Measurements from ENCODE around the gene DOCK4.

Gene DOCK4

GRCh38 chr7:112052498-112052897 is 153.7 kb downstream of the DOCK4 start:
- DNase-seq (ENCODE audit: low read depth): no peak

- no peak for DNase-seq (ENCODE audit: low read depth)
Observed at GRCh38 chr7:112050250-112050881, 155.8 kb downstream of the DOCK4 start.

DNA sequence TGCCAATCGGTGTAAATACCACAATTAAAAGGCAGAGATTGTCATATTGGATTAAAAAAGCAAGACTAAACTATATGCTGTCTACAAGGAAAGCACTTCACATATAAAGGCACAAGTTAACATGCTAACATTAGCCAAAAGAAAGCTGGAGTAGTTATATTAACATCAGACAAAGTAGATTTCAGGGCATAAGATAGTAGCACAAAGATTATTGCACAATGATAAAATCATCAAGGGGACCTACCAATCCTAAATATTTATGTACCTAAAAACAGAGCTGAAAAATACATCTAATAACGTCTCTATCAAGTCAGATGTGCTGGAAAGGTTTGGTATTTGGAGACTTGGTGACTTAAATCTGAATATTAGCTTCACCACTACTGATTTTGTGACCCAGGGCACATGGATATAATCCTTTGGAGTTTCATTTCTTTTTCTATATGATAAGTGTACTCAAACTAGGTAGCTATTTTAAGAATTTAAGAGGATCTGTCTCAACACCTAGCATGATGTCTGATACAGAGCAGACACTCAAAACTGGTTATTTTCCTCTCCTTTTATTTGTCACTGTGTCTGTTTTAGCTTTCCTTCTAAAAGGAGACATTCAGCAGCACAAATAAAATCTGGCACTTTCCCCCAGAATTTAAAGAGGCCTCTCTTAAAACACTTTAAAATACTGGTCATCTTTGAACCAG is 156.5 kb downstream of the DOCK4 start:
- DNase-seq (ENCODE audit: low read depth): no peak

GRCh38 chr7:112047421-112047820 is 158.8 kb downstream of the DOCK4 start:
- no peak for DNase-seq (ENCODE audit: low read depth)

DNA sequence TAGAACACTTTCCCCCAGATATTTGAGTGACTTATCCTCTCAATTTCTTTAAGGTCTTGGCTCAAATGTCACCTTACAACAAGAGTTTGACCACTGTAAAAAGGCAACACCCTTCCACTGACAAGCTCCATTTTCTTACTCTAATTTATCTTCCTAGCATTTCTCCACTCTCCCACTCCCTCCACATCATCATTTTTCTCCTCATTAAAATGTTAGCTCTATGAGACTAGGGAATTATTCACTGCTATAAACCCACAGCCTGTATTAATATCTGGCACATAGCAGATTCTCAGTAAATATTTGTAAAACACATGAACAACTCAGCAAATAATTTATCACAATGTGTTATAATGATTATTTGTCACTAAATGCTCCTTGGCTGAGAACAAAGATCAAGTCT is 161.0 kb downstream of the DOCK4 start:
- no peak for DNase-seq (ENCODE audit: low read depth)

DNA sequence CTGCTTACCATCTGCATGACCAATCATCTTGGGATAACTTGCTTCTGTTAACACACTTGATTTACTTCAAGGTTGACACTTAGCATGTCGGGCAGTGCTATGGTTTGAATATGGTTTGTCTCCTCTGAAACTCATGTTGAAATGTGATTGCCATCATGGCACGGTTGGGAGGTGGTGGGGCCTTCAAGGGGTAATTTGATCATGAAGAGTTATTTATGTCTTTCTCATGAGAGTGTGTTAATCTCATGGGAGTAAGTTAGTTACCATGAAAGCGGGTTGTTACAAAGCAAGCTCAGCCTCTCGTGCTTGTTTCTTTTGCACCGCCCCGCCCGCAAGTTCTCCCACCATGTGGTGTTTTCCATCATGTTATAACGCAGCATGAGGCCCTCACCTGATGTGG is 163.6 kb downstream of the DOCK4 start:
- DNase-seq (ENCODE audit: low read depth): no peak

GRCh38 chr7:112038353-112038752 is 167.8 kb downstream of the DOCK4 start:
- DNase-seq (ENCODE audit: low read depth): no peak

DNA sequence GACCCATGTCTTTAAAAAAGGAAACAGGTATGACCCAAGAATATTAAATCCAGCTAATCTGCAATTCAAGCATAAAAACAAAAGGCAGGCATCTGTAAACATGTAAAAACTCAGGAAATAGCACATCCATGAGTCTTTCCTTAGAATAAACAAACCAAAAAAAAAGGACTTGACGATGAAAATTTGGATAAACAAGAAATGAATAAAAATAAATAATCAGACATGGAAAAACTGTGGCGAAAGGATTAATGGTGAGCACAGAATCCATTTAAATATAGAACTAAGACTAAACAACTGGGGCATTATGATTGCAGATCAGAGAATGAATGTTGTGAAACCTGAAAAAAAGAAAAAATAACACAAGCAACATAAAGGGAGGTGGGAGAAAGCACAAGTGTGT is 170.1 kb downstream of the DOCK4 start:
- DNase-seq (ENCODE audit: low read depth): no peak

DNA sequence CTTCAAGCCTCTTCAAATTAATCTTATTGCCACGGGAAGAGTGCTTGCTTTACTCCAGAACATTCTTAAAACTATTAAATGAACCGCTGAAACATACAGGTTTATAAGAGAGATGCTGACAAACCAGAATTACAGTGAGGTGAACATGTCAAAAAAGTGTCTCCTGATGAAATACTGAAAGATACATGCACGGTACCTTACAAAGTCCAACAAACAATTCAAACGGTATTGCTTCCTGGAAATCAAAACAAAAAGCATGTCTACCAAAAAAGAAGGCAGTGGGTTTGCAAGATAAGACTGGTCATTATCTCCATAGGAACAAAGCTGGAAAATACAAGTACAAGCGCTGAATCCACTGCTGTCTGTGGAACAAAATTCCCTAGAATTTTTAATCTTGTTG is 174.5 kb downstream of the DOCK4 start:
- no peak for DNase-seq (ENCODE audit: low read depth)

GRCh38 chr7:112025556-112025955 is 180.6 kb downstream of the DOCK4 start:
- DNase-seq (ENCODE audit: low read depth): no peak

DNA sequence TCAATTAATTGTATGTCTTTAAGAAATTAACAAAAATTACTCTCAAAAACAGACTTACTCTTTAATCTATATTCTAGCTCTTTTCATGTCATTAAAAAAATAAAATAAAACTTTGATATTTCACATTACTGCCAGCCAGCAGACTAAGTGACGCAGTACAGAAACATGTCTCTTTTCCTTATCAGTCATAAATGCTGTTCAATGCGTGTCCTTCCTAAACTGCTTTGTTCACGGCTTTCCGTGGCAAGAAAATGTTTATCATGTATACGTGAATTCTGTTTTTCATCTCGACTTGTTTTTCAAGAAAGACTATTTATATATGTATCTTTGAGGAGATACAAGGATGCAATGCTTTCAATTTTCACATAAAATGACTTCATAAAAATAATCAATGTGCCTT is 182.4 kb downstream of the DOCK4 start:
- DNase-seq (ENCODE audit: low read depth): no peak

- DNase-seq (ENCODE audit: low read depth): no peak
Observed at GRCh38 chr7:112023282-112023681, 182.9 kb downstream of the DOCK4 start.

- no peak for DNase-seq (ENCODE audit: low read depth)
Observed at GRCh38 chr7:112022128-112022527, 184.1 kb downstream of the DOCK4 start.

DNA sequence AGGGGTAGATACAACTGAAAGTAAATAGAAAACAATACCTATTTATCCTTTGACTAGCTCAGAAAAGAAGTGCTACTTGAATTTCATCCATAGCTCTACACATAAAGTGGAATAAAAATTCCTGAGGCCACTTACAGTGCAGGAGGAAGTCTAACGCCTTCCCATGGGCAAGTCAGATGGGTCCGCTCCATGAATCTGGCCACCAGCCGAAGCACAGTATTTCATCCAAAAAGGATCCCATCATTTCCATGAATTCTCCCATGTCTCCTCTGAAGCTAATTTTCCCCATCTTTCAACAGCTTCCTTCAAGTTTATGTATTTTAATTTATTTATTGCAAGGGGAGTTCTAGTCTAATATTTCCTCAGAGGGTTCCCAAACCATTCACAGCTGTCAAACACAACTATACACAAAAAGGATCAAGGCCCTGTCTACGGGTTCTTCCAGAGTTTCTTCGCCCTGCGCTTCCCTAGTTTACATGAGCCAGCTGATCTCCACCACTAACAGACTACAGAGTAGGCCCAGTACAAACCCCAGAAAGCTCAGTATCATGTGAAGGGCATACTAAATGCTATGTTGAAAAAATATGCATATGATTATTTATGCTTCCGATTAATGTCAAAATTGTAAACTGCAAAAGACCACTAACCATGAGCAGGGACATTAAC is 184.7 kb downstream of the DOCK4 start:
- DNase-seq (ENCODE audit: low read depth): no peak

DNA sequence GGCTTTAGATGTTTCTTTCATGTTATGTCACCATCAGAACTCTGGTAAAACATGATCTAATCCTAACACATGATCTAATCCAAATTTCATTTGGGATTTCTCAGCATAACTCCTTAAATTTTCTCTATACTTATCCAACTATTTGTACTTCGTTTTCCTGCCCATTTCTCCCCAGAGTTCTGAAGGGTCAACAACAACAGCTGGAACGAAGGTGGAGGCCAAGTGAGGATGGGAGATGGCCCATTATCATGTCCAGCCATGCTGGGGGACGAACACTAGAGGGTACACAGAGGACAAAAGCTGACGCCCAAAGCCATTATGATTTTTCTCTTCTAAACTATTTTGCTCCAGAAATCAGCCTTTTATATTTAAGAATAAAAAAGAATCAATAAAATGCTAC is 185.4 kb downstream of the DOCK4 start:
- no peak for DNase-seq (ENCODE audit: low read depth)

- no peak for DNase-seq (ENCODE audit: low read depth)
Observed at GRCh38 chr7:112019932-112020331, 186.3 kb downstream of the DOCK4 start.

- no peak for DNase-seq (ENCODE audit: low read depth)
Observed at GRCh38 chr7:112018305-112019030, 187.7 kb downstream of the DOCK4 start.

DNA sequence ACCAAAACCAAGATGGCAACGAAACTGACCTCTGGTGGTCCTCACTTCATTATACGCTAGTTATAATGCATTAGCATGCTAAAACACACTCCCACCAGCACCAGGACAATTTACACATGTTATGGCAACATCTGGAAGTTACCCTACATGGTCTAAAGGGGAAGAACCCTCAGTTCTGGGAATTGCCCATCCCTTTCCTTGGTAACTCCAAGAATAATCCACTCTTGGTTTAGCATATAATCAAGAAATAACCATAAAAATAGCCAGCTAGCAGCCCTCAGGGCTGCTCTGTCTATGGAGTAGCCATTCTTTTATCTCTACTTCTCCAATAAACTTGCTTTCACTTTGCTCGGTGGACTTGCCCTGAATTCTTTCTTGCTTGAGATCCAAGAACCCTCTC is 191.1 kb downstream of the DOCK4 start:
- DNase-seq (ENCODE audit: low read depth): no peak

DNA sequence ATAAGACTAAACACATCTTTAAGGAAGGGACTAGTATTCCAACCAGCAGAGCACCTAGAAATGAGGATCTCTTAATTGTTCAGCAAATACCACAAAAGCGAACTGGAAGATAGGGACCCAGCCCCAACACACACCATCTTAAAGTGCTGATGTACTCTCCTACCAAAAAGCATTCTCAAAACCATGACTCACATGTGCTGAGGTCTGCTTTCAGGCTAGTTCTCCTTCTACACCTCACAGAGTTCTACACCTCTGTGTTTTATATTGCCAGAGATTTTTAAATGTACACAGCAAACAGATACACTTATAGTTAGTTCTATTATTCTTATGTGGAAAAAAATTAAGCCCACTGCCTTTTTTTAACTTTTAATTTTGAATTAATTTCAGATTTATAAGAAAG is 191.9 kb downstream of the DOCK4 start:
- DNase-seq (ENCODE audit: low read depth): no peak

- DNase-seq (ENCODE audit: low read depth): no peak
Observed at GRCh38 chr7:112013274-112013673, 192.9 kb downstream of the DOCK4 start.

GRCh38 chr7:112012242-112012641 is 194.0 kb downstream of the DOCK4 start:
- DNase-seq (ENCODE audit: low read depth): no peak

GRCh38 chr7:112010994-112011393 is 195.2 kb downstream of the DOCK4 start:
- DNase-seq (ENCODE audit: low read depth): no peak

DNA sequence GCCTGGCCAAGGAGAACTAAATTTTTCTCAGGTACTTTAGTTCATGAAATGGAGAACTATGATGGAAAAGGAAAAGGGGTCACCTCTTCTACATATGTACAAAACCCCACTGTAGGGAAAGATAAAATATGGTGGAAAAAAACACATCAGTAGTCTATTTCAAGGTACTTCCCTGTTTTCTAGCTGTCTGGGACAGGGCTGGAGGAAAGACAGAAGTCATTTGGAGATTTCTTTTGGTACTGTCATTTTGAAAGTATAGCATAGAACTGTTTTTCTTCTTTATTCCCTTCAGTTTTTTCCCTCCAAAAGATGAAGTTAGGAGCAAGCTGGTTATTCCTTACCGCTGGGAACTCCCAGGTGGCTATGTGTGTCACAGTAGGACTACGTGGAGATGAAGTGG is 196.1 kb downstream of the DOCK4 start:
- no peak for DNase-seq (ENCODE audit: low read depth)
